Measurements from ENCODE around the gene NDC1.
"Not testable (repeated sequence)": the region's sequence is repeated elsewhere in the genome, so short reads cannot be mapped to it uniquely, and the experiment has no call there.

Gene NDC1, protein sequence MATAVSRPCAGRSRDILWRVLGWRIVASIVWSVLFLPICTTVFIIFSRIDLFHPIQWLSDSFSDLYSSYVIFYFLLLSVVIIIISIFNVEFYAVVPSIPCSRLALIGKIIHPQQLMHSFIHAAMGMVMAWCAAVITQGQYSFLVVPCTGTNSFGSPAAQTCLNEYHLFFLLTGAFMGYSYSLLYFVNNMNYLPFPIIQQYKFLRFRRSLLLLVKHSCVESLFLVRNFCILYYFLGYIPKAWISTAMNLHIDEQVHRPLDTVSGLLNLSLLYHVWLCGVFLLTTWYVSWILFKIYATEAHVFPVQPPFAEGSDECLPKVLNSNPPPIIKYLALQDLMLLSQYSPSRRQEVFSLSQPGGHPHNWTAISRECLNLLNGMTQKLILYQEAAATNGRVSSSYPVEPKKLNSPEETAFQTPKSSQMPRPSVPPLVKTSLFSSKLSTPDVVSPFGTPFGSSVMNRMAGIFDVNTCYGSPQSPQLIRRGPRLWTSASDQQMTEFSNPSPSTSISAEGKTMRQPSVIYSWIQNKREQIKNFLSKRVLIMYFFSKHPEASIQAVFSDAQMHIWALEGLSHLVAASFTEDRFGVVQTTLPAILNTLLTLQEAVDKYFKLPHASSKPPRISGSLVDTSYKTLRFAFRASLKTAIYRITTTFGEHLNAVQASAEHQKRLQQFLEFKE

DNA sequence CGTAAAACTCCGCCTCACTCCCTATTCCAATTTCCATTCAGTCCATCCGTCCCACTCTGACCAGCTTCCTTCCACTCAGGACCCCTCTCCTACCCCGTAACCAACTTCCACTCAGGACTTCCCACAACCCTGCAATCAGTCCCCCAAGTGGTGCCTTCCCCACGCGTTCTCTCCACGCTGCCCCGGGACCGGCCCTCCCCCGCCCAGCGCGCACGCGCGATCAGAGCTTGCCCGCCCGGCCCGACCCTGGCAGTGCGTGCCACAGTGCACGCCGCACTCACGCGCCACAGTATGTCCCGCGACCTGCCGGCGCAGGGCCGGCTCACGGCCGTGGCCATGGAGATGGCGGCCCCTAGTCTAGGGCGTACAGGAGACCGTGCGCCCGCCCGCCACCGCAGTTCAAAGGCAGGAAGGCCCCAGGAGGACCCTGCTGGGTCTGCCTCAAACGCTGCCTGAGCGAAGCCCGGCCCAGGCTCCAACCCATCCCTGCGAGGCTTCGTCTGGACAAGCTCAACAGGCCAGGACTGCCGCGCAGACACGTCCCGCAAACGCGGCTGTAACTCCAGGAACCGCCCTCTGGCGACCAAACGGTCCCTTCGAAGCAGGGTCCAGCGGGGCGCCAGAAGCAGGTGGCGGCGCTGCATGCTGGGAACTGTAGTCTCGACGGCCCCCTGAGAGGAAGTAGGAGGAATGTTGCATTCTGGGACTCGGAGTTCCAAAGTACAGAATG is at the start of gene NDC1:
NDC1 (minus strand) TSS at position 373 of the 730 bp plus-strand sequence; CDS start at position 338, 35 bp downstream.
- H3K4me3 Mint-ChIP-seq = peak within 1 kb of the TSS; percentile 99
- H3K9me3 Mint-ChIP-seq = peaks cover 26% of the 10 kb centered on the region
- peak; percentile 90 for DNase-seq
- peaks cover 33% of the 10 kb centered on the region for H3K36me3 Mint-ChIP-seq (ENCODE audit: low read depth)
- H3K4me1 Mint-ChIP-seq = peaks cover 20% of the 10 kb centered on the region
- TF ChIP-seq, protein P1, sequence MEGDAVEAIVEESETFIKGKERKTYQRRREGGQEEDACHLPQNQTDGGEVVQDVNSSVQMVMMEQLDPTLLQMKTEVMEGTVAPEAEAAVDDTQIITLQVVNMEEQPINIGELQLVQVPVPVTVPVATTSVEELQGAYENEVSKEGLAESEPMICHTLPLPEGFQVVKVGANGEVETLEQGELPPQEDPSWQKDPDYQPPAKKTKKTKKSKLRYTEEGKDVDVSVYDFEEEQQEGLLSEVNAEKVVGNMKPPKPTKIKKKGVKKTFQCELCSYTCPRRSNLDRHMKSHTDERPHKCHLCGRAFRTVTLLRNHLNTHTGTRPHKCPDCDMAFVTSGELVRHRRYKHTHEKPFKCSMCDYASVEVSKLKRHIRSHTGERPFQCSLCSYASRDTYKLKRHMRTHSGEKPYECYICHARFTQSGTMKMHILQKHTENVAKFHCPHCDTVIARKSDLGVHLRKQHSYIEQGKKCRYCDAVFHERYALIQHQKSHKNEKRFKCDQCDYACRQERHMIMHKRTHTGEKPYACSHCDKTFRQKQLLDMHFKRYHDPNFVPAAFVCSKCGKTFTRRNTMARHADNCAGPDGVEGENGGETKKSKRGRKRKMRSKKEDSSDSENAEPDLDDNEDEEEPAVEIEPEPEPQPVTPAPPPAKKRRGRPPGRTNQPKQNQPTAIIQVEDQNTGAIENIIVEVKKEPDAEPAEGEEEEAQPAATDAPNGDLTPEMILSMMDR (IDR thresholded peaks at IDR 0.05) = no peak
- H3K27me3 Mint-ChIP-seq (ENCODE audit: low read depth, poor library complexity) = peaks cover 7% of the 10 kb centered on the region
- peak within 1 kb of the TSS; percentile 100 for H3K27ac Mint-ChIP-seq

DNA sequence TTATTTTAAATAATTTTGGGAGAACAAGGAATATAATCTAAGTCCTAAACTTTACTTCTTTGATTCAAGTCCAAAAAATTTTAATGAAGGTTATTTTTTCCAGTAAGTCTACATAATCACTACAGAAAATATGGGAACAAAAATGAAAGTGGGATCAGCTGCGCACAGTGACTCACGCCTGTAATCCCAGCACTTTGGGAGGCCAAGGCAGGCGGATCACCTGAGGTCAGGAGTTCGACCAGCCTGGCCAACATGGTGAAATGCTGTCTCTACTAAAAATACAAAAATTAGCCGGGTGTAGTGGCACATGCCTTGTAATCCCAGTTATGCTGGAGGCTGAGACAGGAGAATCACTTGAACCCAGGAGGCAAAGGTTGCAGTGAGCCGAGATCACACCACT is 45.5 kb upstream of the NDC1 start:
- peaks cover 43% of the 10 kb centered on the region for H3K36me3 Mint-ChIP-seq (ENCODE audit: low read depth)
- H3K9me3 Mint-ChIP-seq; H3K27me3 Mint-ChIP-seq (ENCODE audit: low read depth, poor library complexity): not testable (repeated sequence)

DNA sequence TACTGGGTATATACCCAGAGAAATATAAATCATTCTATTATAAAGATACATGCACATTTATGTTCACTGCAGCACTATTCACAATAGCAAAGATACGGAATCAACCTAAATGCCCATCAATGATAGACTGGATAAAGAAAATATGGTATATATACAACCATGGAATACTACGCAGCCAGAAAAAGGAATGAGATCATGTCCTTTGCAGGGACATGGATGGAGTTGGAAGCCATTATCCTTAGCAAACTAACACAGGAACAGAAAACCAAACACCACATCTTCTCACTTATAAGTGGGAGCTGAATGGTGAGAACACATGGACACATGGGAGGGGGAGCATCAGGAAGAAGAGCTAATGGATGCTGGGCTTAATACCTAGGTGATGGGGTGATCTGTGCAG is 43.8 kb upstream of the NDC1 start:
- not testable (repeated sequence) for H3K4me1 Mint-ChIP-seq; DNase-seq; H3K27me3 Mint-ChIP-seq (ENCODE audit: low read depth, poor library complexity); H3K27ac Mint-ChIP-seq; H3K9me3 Mint-ChIP-seq; H3K4me3 Mint-ChIP-seq
- peaks cover 43% of the 10 kb centered on the region for H3K36me3 Mint-ChIP-seq (ENCODE audit: low read depth)

More for the DNA sequence above, 45.5 kb upstream of the NDC1 start:
- H3K4me1 Mint-ChIP-seq, DNase-seq, H3K4me3 Mint-ChIP-seq, H3K27ac Mint-ChIP-seq: not testable (repeated sequence)

DNA sequence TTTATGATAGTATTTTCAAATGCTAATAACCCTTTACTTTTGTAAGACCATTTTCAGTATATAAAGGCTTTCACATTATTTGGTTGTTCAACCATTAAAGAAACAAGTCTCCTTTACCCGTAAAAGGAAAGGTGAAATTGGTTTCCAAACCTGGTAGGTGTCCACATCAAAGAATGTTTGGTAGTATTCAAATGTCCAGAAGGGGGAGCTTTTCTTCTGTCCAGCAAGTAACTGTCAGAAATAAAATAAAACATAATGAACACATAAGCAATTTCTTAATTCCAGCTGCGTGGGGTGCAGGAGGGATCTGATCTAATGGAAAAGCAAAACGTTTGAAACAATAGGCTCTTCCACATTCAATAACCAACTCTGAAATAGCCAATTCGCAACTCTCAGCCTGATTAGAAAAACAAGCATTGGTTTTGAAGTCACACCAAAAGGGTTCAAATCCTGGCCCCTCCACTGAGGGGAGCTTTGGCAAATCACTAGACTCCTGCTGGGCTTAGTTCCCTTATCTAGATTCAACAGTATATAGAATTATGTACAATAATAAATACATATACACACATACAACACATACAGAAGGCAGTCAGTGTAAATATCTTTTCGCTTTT is 40.5 kb upstream of the NDC1 start:
- TF ChIP-seq, protein P1 (IDR thresholded peaks at IDR 0.05) = peak; percentile 56
- Mint-ChIP-seq H3K9me3 (peaks cover 9% of the 10 kb centered on the region), H3K36me3 (ENCODE audit: low read depth) (peaks cover 58% of the 10 kb centered on the region), H3K4me3 (no peak overlapping the region), H3K27me3 (ENCODE audit: low read depth, poor library complexity) (peaks cover 4% of the 10 kb centered on the region), H3K4me1 (no peaks in the 10 kb centered on the region), H3K27ac (no peak overlapping the region)
- DNase-seq = no peak

DNA sequence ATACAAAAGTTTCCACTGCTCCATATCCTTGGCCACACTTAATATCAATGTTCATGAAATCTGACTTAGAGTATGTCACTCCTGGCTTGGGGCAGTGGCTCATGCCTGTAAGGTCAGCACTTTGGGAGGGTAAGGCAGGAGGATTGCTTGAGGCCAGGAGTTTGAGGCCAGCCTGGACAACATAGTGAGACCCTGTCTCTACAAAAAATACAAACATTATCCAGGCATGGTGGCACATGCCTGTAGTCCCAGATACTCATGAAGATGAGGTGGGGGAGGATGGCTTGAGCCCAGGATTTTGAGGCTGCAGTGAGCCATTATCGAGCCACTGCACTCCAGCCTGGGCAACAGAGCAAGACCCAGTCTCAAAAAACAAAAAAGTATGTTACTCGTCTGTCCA is 37.1 kb upstream of the NDC1 start:
- H3K4me1 Mint-ChIP-seq; H3K27ac Mint-ChIP-seq; H3K27me3 Mint-ChIP-seq (ENCODE audit: low read depth, poor library complexity); H3K4me3 Mint-ChIP-seq; DNase-seq; H3K9me3 Mint-ChIP-seq: not testable (repeated sequence)
- H3K36me3 Mint-ChIP-seq (ENCODE audit: low read depth) = peaks cover 27% of the 10 kb centered on the region

DNA sequence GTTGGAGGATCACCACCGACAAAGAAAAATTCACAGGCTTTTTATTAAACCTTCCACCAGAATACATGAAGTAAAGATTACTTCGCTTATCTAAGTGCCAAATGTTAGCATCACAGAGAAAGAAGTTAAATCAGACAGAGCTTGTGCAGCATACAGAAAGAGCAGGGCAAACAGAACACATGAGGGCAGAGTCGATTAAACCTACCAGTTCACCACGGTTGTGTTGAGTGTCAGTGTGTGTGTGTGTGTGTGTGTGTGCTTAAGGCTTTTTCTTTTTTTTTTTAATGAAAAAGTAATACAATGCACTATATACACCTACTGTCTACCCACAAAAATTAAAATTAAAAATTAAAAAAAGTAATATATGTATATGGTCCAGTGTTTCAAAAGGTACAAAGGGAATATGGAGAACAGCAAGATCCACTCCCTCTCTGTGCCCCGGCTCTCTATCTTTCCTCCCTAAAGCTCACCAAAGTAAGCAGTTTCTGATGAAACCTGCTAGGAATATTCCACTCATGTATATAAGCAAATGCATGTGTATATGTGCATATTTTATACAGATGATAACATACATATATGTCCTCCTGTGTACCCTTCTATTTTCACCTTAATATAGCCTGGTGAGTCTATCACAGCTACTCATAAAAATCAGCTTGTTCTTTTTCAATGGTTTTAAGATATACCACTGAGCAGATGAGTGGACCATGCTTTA is 33.8 kb upstream of the NDC1 start:
- DNase-seq = no peak
- no peaks in the 10 kb centered on the region for H3K4me1 Mint-ChIP-seq
- H3K36me3 Mint-ChIP-seq (ENCODE audit: low read depth) = peaks cover 40% of the 10 kb centered on the region
- no peaks in the 10 kb centered on the region for H3K9me3 Mint-ChIP-seq
- H3K27me3 Mint-ChIP-seq (ENCODE audit: low read depth, poor library complexity) = peaks cover 2% of the 10 kb centered on the region
- H3K27ac Mint-ChIP-seq = no peak overlapping the region
- TF ChIP-seq, protein P1 (IDR thresholded peaks at IDR 0.05) = no peak
- H3K4me3 Mint-ChIP-seq = no peak overlapping the region
